IMR-90 (cell line): ENCODE measurements around the gene GIMD1. TPM values are rescaled to one million over a fixed set of nuclear protein-coding genes. Genes with fewer than 3 reads are reported as not detected.

ENCODE experiments used
- ATAC-seq: fragments of 200-7000 bp; cut with Tn5 transposase; 2 replicates; pipeline ENCODE4 v1.9.1; 2020; ENCODE audit warnings: low read depth, mild to moderate bottlenecking, moderate library complexity
- BruUV-seq: library from RNA; stranded (reverse); fragments of 400-500 nt; replicated peaks from 2 replicates; lab custom pipeline; 2021; lab: Mats Ljungman, UMichigan
- CTCF ChIA-PET: fragments of 300-600 bp; formaldehyde crosslinking; extraction: SDS; loops from one replicate; lab custom pipeline; 2021; ENCODE audit warnings: antibody characterized with exemption; lab: Yijun Ruan, JAX
- POLR2A ChIA-PET: fragments of 300-600 bp; sonication (Branson Sonifier 250); formaldehyde crosslinking; loops from one replicate; lab custom pipeline; 2022; ENCODE audit warnings: antibody characterized with exemption; ENCODE audit not compliant: unreplicated experiment; lab: Charles Lee
- DNase-seq: peaks from one replicate; pipeline ENCODE4 v3.0.0; 2013
- H2AFZ ChIP-seq: replicated peaks from 2 replicates; pipeline ENCODE3; 2013; ENCODE audit warnings: low read length, mild to moderate bottlenecking; ENCODE audit not compliant: poor library complexity
- H2AK5ac ChIP-seq: 2 replicates; pipeline ENCODE4 v1.6.1; 2013; ENCODE audit warnings: low read depth, low read length, inconsistent platforms
- H2AK9ac ChIP-seq: replicated peaks from 2 replicates; pipeline ENCODE3; 2013; ENCODE audit warnings: mild to moderate bottlenecking, low read depth, low read length, moderate library complexity; ENCODE audit not compliant: poor library complexity
- H2BK120ac ChIP-seq: 2 replicates; pipeline ENCODE4 v1.6.1; 2013; ENCODE audit warnings: low read depth, low read length, inconsistent platforms
- H2BK15ac ChIP-seq: 3 replicates; pipeline ENCODE4 v1.6.1; 2013; ENCODE audit warnings: low read depth, low read length, inconsistent platforms
- H2BK20ac ChIP-seq: 2 replicates; pipeline ENCODE4 v1.6.1; 2013; ENCODE audit warnings: low read depth, mild to moderate bottlenecking, inconsistent platforms, low read length, moderate library complexity
- H2BK5ac ChIP-seq: 2 replicates; pipeline ENCODE4 v1.6.1; 2013; ENCODE audit warnings: mild to moderate bottlenecking, low read depth, low read length, inconsistent platforms; ENCODE audit not compliant: poor library complexity, severe bottlenecking
- H3K14ac ChIP-seq: replicated peaks from 2 replicates; pipeline ENCODE4 v1.6.1; 2013; ENCODE audit warnings: low read depth, low read length, inconsistent platforms
- H3K18ac ChIP-seq: 2 replicates; pipeline ENCODE4 v1.6.1; 2013; ENCODE audit warnings: low read depth, low read length, control low read depth
- H3K23ac ChIP-seq: 2 replicates; pipeline ENCODE4 v1.6.1; 2013; ENCODE audit warnings: low read depth, low read length, inconsistent platforms
- H3K27ac ChIP-seq: 2 replicates; pipeline ENCODE4 v1.5.1; 2013; ENCODE audit warnings: mild to moderate bottlenecking, control low read depth, low read length; ENCODE audit not compliant: insufficient read depth
- H3K27me3 ChIP-seq: 2 replicates; pipeline ENCODE4 v1.6.1; 2013; ENCODE audit warnings: low read length; ENCODE audit not compliant: control insufficient read depth, insufficient read depth
- H3K36me3 ChIP-seq: 2 replicates; pipeline ENCODE4 v1.6.1; 2013; ENCODE audit warnings: low read length, mixed read lengths; ENCODE audit not compliant: control insufficient read depth, insufficient read depth
- H3K4ac ChIP-seq: 2 replicates; pipeline ENCODE4 v1.6.1; 2013; ENCODE audit warnings: low read depth, low read length, inconsistent platforms
- H3K4me1 ChIP-seq: 2 replicates; pipeline ENCODE4 v1.6.1; 2013; ENCODE audit warnings: low read length, mixed read lengths; ENCODE audit not compliant: control insufficient read depth, insufficient read depth
- H3K4me2 ChIP-seq: 2 replicates; pipeline ENCODE4 v1.6.1; 2013; ENCODE audit warnings: low read depth, mild to moderate bottlenecking, control low read depth, low read length, moderate library complexity
- H3K4me3 ChIP-seq: 2 replicates; pipeline ENCODE4 v1.5.1; 2013; ENCODE audit warnings: low read depth, mild to moderate bottlenecking, control low read depth, low read length, moderate library complexity; ENCODE audit not compliant: insufficient read depth
- H3K56ac ChIP-seq: 2 replicates; pipeline ENCODE4 v1.6.1; 2013; ENCODE audit warnings: low read length, inconsistent platforms; ENCODE audit not compliant: insufficient read depth; ENCODE audit errors: extremely low read depth
- H3K79me1 ChIP-seq, 2 experiments: 2 replicates each; pipeline ENCODE4 v1.6.1; 2013; ENCODE audit warnings: low read length in 2 of 2, inconsistent platforms in 1 of 2, low read depth in 1 of 2
- H3K9ac ChIP-seq: 2 replicates; pipeline ENCODE4 v1.6.1; 2013; ENCODE audit warnings: low read depth, low read length, control low read depth
- H3K9me1 ChIP-seq: 2 replicates; pipeline ENCODE4 v1.6.1; 2013; ENCODE audit warnings: low read length, inconsistent platforms; ENCODE audit not compliant: insufficient read depth
- H3K9me3 ChIP-seq: 2 replicates; pipeline ENCODE4 v1.6.1; 2013; ENCODE audit warnings: low read length; ENCODE audit not compliant: control insufficient read depth, insufficient read depth
- H4K20me1 ChIP-seq: 2 replicates; pipeline ENCODE4 v1.6.1; 2013; ENCODE audit warnings: low read length, inconsistent platforms; ENCODE audit not compliant: insufficient read depth
- H4K5ac ChIP-seq: 2 replicates; pipeline ENCODE4 v1.6.1; 2013; ENCODE audit warnings: mild to moderate bottlenecking, low read depth, low read length, control low read depth
- H4K8ac ChIP-seq, 2 experiments: 2 replicates each; pipeline ENCODE4 v1.6.1; 2013; ENCODE audit warnings: low read depth in 2 of 2, low read length in 2 of 2, control low read depth in 1 of 2, inconsistent platforms in 1 of 2
- H4K91ac ChIP-seq: 2 replicates; pipeline ENCODE4 v1.6.1; 2013; ENCODE audit warnings: low read depth, low read length, inconsistent platforms; ENCODE audit not compliant: insufficient read depth
- BHLHE40 ChIP-seq: fragments of 150-350 bp; IDR thresholded peaks from 2 replicates; pipeline ENCODE4 v1.6.1; 2016; ENCODE audit warnings: mild to moderate bottlenecking, low read depth, low read length
- CEBPB ChIP-seq: IDR thresholded peaks from 2 replicates; pipeline ENCODE4 v1.6.1; 2012; ENCODE audit warnings: low read depth, low read length, improper control_type of control experiment
- CHD1 ChIP-seq: IDR thresholded peaks from 2 replicates; pipeline ENCODE4 v1.6.1; 2012; ENCODE audit warnings: low read depth, low read length, improper control_type of control experiment
- FOS ChIP-seq: fragments of 150-350 bp; IDR thresholded peaks from 2 replicates; pipeline ENCODE4 v1.6.1; 2016; ENCODE audit warnings: low read depth, low read length
- MAFK ChIP-seq: IDR thresholded peaks from 2 replicates; pipeline ENCODE4 v1.6.1; 2012; ENCODE audit warnings: low read depth, low read length, improper control_type of control experiment
- MAZ ChIP-seq: IDR thresholded peaks from 2 replicates; pipeline ENCODE4 v1.6.1; 2012; ENCODE audit warnings: low read depth, mild to moderate bottlenecking, low read length, improper control_type of control experiment, moderate library complexity, borderline replicate concordance
- MXI1 ChIP-seq: IDR thresholded peaks from 2 replicates; pipeline ENCODE4 v1.6.1; 2012; ENCODE audit warnings: low read depth, mild to moderate bottlenecking, low read length, moderate library complexity, borderline replicate concordance
- NFE2L2 ChIP-seq: fragments of 150-350 bp; IDR thresholded peaks from 2 replicates; pipeline ENCODE4 v1.6.1; 2016; ENCODE audit warnings: low read depth, mild to moderate bottlenecking, low read length
- POLR2A ChIP-seq: IDR thresholded peaks from 2 replicates; pipeline ENCODE4 v1.6.1; 2012; ENCODE audit warnings: mild to moderate bottlenecking, low read depth, low read length
- RAD21 ChIP-seq: IDR thresholded peaks from 2 replicates; pipeline ENCODE4 v1.6.1; 2012; ENCODE audit warnings: low read length, improper control_type of control experiment
- RCOR1 ChIP-seq: IDR thresholded peaks from 2 replicates; pipeline ENCODE4 v1.6.1; 2012; ENCODE audit warnings: mild to moderate bottlenecking, low read length, improper control_type of control experiment; ENCODE audit not compliant: insufficient replicate concordance
- RFX5 ChIP-seq: IDR thresholded peaks from 2 replicates; pipeline ENCODE4 v1.8.0; 2012; ENCODE audit warnings: low read depth, mild to moderate bottlenecking, low read length, moderate library complexity
- SMC3 ChIP-seq: fragments of 150-350 bp; IDR thresholded peaks from 2 replicates; pipeline ENCODE4 v1.6.1; 2016; ENCODE audit warnings: low read depth, mild to moderate bottlenecking, antibody characterized with exemption, low read length, moderate library complexity
- dilution Hi-C: fragments of 300-500 bp; cut with HindIII; formaldehyde crosslinking; loops from one replicate; pipeline ENCODE4 v1.14.3; 2018; ENCODE audit warnings: low sequenced_read_pairs; ENCODE audit not compliant: unreplicated experiment
- in situ Hi-C: fragments of 300-500 bp; cut with MboI; formaldehyde crosslinking; loops from 3 replicates; pipeline ENCODE4 v1.14.3; 2019; ENCODE audit warnings: low sequenced_read_pairs, inconsistent platforms, mixed read lengths
- intact Hi-C: fragments of 100-400 bp; cut with micrococcal nuclease; formaldehyde crosslinking; loops from 2 replicates; pipeline ENCODE4 v1.10.0; 2022
- polyA plus RNA-seq, 3 experiments: library from polyadenylated mRNA; depleted of rRNA; stranded (reverse); fragments of >200 nt; gene quantifications; 2 replicates each; pipeline ENCODE4 v1.2.3, GENCODE V29; 2012; ENCODE audit warnings: low replicate concordance in 1 of 3
- total RNA-seq: library from RNA; depleted of rRNA; stranded (reverse); fragments of >200 nt; gene quantifications from 2 replicates; pipeline ENCODE4 v1.2.3, GENCODE V29; 2012
- TF ChIP-seq, protein P1 (sequence below): fragments of 150-350 bp; IDR thresholded peaks from 2 replicates; pipeline ENCODE4 v1.6.1; 2017; ENCODE audit warnings: mild to moderate bottlenecking, antibody characterized with exemption, low read length, low read depth
- TF ChIP-seq, protein P2 (sequence below): fragments of 150-350 bp; IDR thresholded peaks from 2 replicates; pipeline ENCODE4 v1.6.1; 2016; ENCODE audit warnings: low read depth, mild to moderate bottlenecking, low read length, moderate library complexity, borderline replicate concordance
- TF ChIP-seq, protein P3 (sequence below): conservative IDR thresholded peaks from 2 replicates; pipeline ENCODE4 v1.5.1; 2012; ENCODE audit warnings: mild to moderate bottlenecking, low read depth, low read length, improper control_type of control experiment

Gene GIMD1
- total and polyA plus RNA-seq, 2 of the 4 experiments (the other 2 are of a cell fraction), result 0.07 TPM; not detected in 1

DNA sequence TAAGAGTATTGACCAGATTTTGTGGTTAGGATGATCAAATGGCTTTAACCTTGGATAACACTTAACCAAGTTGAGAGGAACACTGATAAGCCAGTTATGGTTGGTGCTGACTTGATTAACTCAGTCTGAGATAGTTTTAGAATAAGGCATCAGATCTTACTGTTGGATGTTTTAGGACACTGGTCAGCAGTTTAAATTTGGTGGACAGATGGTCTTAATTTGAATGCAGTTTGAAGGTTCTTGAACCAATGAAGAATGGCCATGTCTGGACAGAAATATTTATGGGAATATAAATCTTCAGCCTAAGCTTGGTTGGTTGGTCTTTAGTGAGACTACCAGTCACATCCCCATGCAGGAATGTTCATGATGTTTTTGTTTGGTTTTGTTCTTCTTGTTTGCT lies 2.6 kb upstream of the GIMD1 start:
- ATAC-seq (no peak), DNase-seq (no peak)
- no peak overlapping the region for H3K4me2 ChIP-seq
- no peaks in the 10 kb centered on the region for H3K9me1 ChIP-seq
- no peak overlapping the region for H3K27ac ChIP-seq
- H4K5ac ChIP-seq, result no peak overlapping the region
- H3K23ac ChIP-seq, result no peak overlapping the region
- no peak overlapping the region for H4K8ac ChIP-seq
- CTCF ChIA-PET, result interaction anchor here (0.5 to 1.3 kb wide), 6 partner anchors 15 to 157 kb away, joined by 3 to 5 read pairs (median 3); no protein-coding TSS in a partner anchor
- intact Hi-C loops, result loop anchor here (2.0 kb wide), 1 partner anchor 1296 kb away; no protein-coding TSS in a partner anchor
- H3K14ac ChIP-seq, result no peak overlapping the region
- no peak for TF ChIP-seq BHLHE40
- no peak for TF ChIP-seq RFX5
- TF ChIP-seq, protein P1, sequence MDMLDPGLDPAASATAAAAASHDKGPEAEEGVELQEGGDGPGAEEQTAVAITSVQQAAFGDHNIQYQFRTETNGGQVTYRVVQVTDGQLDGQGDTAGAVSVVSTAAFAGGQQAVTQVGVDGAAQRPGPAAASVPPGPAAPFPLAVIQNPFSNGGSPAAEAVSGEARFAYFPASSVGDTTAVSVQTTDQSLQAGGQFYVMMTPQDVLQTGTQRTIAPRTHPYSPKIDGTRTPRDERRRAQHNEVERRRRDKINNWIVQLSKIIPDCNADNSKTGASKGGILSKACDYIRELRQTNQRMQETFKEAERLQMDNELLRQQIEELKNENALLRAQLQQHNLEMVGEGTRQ, result no peak
- TF ChIP-seq, protein P2, sequence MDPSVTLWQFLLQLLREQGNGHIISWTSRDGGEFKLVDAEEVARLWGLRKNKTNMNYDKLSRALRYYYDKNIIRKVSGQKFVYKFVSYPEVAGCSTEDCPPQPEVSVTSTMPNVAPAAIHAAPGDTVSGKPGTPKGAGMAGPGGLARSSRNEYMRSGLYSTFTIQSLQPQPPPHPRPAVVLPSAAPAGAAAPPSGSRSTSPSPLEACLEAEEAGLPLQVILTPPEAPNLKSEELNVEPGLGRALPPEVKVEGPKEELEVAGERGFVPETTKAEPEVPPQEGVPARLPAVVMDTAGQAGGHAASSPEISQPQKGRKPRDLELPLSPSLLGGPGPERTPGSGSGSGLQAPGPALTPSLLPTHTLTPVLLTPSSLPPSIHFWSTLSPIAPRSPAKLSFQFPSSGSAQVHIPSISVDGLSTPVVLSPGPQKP, result no peak
- TF ChIP-seq RAD21, result no peak
- no peak for TF ChIP-seq CEBPB
- no peak for TF ChIP-seq FOS
- TF ChIP-seq POLR2A, result no peak
- no peak for TF ChIP-seq MXI1
- TF ChIP-seq MAFK, result no peak
- TF ChIP-seq RCOR1, result no peak
- TF ChIP-seq CHD1, result no peak
- no peak for TF ChIP-seq NFE2L2
- TF ChIP-seq, protein P3, sequence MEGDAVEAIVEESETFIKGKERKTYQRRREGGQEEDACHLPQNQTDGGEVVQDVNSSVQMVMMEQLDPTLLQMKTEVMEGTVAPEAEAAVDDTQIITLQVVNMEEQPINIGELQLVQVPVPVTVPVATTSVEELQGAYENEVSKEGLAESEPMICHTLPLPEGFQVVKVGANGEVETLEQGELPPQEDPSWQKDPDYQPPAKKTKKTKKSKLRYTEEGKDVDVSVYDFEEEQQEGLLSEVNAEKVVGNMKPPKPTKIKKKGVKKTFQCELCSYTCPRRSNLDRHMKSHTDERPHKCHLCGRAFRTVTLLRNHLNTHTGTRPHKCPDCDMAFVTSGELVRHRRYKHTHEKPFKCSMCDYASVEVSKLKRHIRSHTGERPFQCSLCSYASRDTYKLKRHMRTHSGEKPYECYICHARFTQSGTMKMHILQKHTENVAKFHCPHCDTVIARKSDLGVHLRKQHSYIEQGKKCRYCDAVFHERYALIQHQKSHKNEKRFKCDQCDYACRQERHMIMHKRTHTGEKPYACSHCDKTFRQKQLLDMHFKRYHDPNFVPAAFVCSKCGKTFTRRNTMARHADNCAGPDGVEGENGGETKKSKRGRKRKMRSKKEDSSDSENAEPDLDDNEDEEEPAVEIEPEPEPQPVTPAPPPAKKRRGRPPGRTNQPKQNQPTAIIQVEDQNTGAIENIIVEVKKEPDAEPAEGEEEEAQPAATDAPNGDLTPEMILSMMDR, result no peak
- TF ChIP-seq SMC3, result no peak
- no peak for TF ChIP-seq MAZ
- POLR2A ChIA-PET, result interaction anchor here (0.6 kb wide), 1 partner anchor 125 kb away, joined by 3 read pairs; no protein-coding TSS in a partner anchor
- no peaks in the 10 kb centered on the region for H3K4me1 ChIP-seq
- no peaks in the 10 kb centered on the region for H3K9me3 ChIP-seq
- no TSS peak for BruUV-seq
- no peak overlapping the region for H2AK5ac ChIP-seq
- no peak overlapping the region for H3K18ac ChIP-seq
- H2BK5ac ChIP-seq, result no peak overlapping the region
- no peaks in the 10 kb centered on the region; the same call in 1 of the 2 replicates for H3K27me3 ChIP-seq
- H2BK20ac ChIP-seq, result no peak overlapping the region
- no peak overlapping the region for H2BK15ac ChIP-seq
- H4K91ac ChIP-seq, result no peak overlapping the region
- H3K9ac ChIP-seq, result no peak overlapping the region
- H4K20me1 ChIP-seq, result no peaks in the 10 kb centered on the region
- H3K4me3 ChIP-seq, result no peak overlapping the region
- no peak overlapping the region for H3K56ac ChIP-seq
- no peak overlapping the region for H3K4ac ChIP-seq
- no peak overlapping the region for H2AK9ac ChIP-seq
- no peaks in the 10 kb centered on the region for H3K36me3 ChIP-seq
- H3K79me1 ChIP-seq, result no peaks in the 10 kb centered on the region
- no peak overlapping the region for H2BK120ac ChIP-seq
- H2AFZ ChIP-seq, result no peak overlapping the region
- dilution Hi-C loops, result no loop called here
- in situ Hi-C loops, result loop anchor here (5.0 kb wide), 2 partner anchors 131 to 526 kb away; no protein-coding TSS in a partner anchor
